ENCODE data around the gene FXYD7.

- TF ChIP-seq CTCF (IDR thresholded peaks at IDR 0.05; ENCODE audit: poor library complexity, severe bottlenecking) (no peak), POLR2AphosphoS5 (IDR thresholded peaks at IDR 0.05) (no peak), TAF1 (IDR thresholded peaks at IDR 0.05; ENCODE audit: low read depth) (no peak), EZH2 (IDR thresholded peaks at IDR 0.05; ENCODE audit: borderline replicate concordance, insufficient read depth, low read length, poor library complexity, severe bottlenecking) (no peak), MXI1 (conservative IDR thresholded peaks at IDR 0.05; ENCODE audit: poor library complexity, severe bottlenecking) (no peak)
Observed at GRCh38 chr19:35156673-35157014, 13.6 kb downstream of the FXYD7 start.

All from neural cell (in vitro differentiated cells).